GM12873 (cell line): ENCODE results near the gene TIMP2.

ENCODE experiments used
- CTCF ChIP-seq: IDR thresholded peaks from 2 replicates; pipeline ENCODE4 v1.5.1; 2012; ENCODE audit warnings: low read depth, mild to moderate bottlenecking, moderate library complexity, low read length, control low read depth; ENCODE audit not compliant: insufficient read depth; ENCODE audit errors: missing control alignments

The TIMP2 gene

GRCh38 chr17:78946131-78946530 lies 20.9 kb upstream of the TIMP2 start:
- no peak for TF ChIP-seq CTCF

- no peak for TF ChIP-seq CTCF
Measured at GRCh38 chr17:78944956-78945355, 19.8 kb upstream of the TIMP2 start.

- no peak for TF ChIP-seq CTCF
Measured at GRCh38 chr17:78944026-78944425, 18.8 kb upstream of the TIMP2 start.

- TF ChIP-seq CTCF: no peak
Measured at GRCh38 chr17:78940708-78941107, 15.5 kb upstream of the TIMP2 start.

- TF ChIP-seq CTCF: no peak
Measured at GRCh38 chr17:78940258-78940657, 15.1 kb upstream of the TIMP2 start.

GRCh38 chr17:78939615-78940014 lies 14.4 kb upstream of the TIMP2 start:
- no peak for TF ChIP-seq CTCF

- TF ChIP-seq CTCF: no peak
Measured at GRCh38 chr17:78937561-78937960, 12.4 kb upstream of the TIMP2 start.
